Activated CD8-positive, alpha-beta memory T cell treated with anti-CD3 and anti-CD28 coated beads, Interleukin-2, amount 50 U/mL, for 1 hour (primary cell): ENCODE results near the gene ADAMTSL5.
"Not testable (repeated sequence)": the region's sequence is repeated elsewhere in the genome, so short reads cannot be mapped to it uniquely, and the experiment has no call there.

Source experiments
- DNase-seq: peaks from one replicate; pipeline ENCODE4 v3.0.0-alpha.2; 2020; ENCODE audit errors: extremely low read depth

Gene ADAMTSL5

GRCh38 chr19:1512671-1513498 is at the start of gene ADAMTSL5:
Gene ADAMTSL5, minus strand, starts transcription at chr19:1513019. Its CDS starts 2,076 bp downstream, at chr19:1510943.
- DNase-seq: no peak

- no peak for DNase-seq
Measured at GRCh38 chr19:1561236-1561842, 48.5 kb upstream of the ADAMTSL5 start.

GRCh38 chr19:1560286-1560882 is 47.6 kb upstream of the ADAMTSL5 start:
- no peak for DNase-seq

DNA sequence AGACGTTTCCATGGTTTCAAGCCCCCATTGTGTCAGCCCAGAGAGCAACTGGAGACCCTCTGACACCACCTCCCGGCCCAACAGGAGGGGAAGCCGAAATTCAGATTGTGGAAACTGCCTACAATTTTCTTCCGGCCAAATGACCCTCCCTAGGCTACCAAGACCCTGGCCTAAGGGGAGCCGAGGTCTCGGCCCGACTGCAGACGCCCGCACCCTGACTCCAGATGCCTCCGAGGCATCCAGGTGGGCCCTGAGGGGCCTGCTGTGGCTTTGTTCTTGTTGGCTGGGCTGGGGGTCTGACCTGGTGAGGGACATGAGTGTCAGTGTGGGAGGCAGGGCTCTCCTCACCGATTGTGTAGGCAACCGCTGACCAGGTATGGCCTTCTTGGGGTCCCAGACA is 45.7 kb upstream of the ADAMTSL5 start:
- DNase-seq: no peak

DNA sequence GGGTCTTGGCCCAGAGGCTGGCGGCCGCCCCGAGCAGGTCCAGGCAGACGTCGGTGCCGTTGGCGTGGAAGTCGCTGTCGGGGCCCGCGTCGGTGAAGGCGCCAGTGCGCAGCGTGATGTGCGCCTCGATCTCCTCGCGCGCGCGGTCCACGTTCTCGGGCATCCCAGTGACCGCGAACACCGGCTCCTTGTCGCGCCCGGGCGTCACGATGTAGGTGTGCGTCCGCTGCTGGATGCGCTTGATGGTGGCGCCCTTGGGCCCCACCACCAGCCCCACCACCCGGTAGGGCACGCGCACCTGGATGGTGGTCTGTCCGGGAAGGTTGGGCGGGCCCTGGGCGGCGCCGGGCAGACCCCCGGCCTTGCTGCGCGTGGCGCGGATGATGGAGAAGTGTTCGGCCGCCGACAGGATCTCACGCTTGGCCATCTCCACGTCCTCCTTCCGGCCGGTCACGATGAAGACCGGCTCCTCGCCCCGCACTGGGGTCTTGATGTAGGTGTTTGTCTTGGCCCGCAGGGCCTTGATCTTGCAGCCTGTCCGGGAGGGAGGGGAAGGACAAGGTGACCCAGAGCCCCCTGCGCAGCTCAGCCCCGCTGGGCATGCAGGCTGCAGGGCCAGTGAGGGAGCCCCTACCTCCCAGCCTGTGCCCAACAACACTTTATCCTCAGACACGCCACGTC is 43.7 kb upstream of the ADAMTSL5 start:
- DNase-seq: no peak

GRCh38 chr19:1555487-1556389 is 42.9 kb upstream of the ADAMTSL5 start:
- no peak for DNase-seq

DNA sequence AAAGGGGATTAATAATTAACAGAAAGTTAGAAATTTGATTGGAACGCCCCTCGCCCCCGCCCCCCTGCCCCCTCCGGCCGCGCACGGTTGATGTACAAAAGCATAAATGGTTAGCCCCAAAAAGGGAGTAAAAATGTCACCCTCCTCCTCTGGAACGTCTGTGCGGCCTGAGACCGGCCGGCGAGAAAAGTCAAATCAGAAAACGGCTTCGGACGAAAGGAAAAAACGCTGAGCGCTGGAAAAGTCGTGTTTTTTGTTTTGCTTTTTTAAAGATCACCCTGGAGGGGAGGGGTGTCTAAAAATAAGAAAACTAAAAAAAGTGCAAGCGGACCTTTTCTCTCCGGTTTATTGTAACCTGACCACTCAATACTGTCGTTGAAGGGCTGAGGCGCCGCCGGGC is 42.1 kb upstream of the ADAMTSL5 start:
- no peak for DNase-seq

- DNase-seq: no peak
Measured at GRCh38 chr19:1553415-1553814, 40.6 kb upstream of the ADAMTSL5 start.

GRCh38 chr19:1551068-1552040 is 38.5 kb upstream of the ADAMTSL5 start:
- no peak for DNase-seq

DNA sequence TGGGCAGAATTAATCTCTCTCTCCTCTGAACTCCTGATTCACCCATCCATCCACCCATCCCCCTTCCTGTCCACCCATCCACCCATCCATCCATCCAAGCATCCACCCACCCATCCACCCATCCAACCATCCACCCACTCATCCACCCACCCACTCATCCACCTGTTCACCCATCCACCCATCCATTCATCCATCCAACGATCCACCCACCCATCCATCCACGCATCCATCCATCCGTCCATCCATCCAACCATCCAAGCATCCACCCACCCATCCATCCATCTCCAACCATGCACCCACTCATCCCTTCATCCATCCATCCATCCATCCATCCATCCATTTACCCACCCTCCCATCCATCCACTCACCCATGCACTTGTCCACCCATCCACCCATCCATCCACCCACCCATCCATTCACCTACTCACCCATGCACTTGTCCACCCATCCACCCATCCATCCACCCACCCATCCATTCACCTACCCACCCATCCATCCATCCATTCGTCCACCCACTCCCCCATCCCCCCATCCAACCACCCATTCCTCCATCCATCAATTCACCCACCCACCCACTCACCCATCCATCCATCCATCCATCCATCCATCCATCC is 36.6 kb upstream of the ADAMTSL5 start:
- no peak for DNase-seq

DNA sequence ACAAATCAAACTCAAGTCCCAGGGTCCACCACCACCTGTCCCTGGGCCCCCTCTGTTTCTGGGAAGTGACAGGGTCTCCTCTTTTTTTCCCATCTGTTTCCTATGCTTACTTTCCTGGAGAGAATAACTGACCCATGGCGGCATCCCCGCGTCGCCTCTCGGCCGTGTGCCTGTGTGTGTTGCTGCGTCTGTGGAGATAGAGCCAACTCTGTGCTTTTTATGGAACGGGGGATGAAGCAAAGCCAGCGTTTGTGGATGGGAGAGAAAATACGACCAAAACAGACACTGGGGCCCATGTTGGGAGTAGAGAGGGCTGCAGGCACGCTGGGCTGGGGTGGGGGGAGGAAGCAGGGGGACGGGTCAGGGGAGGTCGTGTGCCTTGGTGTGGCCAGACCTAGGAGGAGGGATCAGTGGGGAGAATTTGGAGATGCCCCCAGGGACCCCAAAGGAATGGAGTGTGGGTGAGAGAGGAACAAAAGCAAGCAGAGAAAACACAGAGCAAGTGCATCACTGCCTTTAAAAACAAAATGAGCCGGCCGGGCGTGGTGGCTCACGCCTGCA is 27.6 kb upstream of the ADAMTSL5 start:
- DNase-seq: no peak

DNA sequence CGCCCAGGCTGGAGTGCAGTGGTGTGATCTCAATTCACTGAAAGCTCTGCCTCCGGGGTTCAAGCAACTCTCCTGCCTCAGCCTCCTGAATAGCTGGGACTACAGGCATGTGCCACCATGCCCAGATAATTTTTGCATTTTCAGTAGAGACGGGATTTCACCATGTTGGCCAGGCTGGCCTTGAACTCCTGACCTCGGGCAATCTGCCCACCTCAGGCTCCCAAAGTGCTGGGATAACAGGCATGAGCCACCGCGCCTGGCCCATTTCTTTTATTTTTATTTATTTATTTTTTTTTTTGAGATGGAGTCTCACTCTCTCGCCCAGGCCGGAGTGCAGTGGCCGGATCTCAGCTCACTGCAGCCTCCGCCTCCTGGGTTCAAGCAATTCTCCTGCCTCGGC is 26.9 kb upstream of the ADAMTSL5 start:
- DNase-seq: not testable (repeated sequence)

DNA sequence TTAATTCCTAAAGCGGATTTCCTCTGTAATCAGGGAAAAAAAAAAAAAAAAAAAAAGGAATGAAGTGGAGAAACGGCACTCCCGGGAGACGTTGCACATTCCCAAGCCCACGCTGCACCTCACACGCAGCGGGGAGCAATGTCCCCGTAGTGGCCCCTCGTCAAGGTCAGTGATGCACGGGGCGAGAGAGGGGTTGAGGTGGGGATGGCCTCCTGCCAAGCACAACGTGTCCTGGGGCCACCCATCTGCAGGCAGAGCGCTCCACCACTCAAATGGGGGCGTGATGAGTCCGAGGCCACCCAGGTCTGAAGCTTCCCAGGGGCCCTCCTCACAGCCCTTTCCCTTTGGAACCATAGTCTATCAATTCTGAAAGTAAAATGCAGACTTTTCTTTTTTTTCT is 26.2 kb upstream of the ADAMTSL5 start:
- no peak for DNase-seq

DNA sequence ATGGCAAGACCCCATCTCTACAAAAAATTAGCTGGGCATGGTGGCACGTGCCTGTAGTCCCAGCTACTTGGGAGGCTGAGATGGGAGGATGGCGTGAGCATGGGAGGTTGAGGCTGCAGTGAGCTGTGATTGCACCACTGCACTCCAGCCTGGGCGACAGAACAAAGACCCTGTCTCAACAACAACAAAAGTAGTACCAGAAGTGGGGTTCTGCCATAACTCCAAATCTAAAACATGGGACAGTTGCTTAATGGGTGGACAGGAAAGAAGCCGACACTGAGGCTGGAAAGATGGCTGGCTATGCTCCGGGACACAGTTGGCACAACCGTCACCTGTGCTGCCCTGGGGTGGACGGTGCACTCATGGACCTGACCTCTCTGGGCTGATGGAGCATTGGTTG is 22.9 kb upstream of the ADAMTSL5 start:
- DNase-seq: not testable (repeated sequence)

GRCh38 chr19:1534972-1535371 is 22.2 kb upstream of the ADAMTSL5 start:
- no peak for DNase-seq

GRCh38 chr19:1533510-1534150 is 20.8 kb upstream of the ADAMTSL5 start:
- DNase-seq: no peak

DNA sequence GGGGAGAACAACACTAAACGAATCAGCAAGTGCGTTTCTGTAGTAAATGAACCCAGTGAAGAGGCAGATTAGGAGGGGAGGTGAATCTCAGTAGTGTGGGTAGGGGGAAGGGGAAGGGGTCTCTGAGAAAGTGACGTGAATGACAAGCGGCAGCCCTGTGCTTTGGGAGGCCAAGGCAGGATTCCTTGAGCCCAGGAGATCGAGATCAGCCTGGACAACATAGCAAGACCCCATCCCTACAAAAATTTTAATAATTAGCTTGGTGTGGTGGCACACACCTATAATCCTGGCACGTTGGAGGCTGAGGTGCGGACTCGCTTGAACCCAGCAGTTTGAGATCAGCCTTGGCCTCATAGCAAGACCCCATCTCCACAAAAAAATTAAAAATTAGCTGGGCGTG is 19.2 kb upstream of the ADAMTSL5 start:
- DNase-seq: no peak

DNA sequence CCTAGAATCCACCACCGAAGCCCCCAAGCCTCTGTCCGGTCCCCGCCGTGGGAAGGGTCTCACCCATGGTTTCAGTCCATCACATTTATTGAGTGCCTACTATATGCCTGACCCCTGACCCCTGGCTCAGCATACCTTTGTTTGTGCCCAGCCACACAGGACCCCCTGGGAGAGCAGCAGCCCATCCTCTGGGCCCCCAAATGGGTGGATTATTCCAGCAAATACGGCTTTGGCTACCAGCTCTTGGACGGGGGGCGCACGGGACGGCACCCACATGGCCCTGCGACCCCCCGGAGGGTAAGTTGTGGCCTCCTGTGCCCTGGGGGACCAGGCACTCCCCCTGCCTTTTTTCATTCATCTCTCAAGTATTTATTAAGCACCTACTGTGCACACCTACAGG is 18.8 kb upstream of the ADAMTSL5 start:
- no peak for DNase-seq

- not testable (repeated sequence) for DNase-seq
Measured at GRCh38 chr19:1530856-1531255, 18.0 kb upstream of the ADAMTSL5 start.
